Epithelial cell of proximal tubule (primary cell): ENCODE results near the gene TYW5. TPM values are rescaled to one million over a fixed set of nuclear protein-coding genes. Genes with fewer than 3 reads are reported as not detected.

Source experiments
- DNase-seq: peaks from one replicate; pipeline ENCODE4 v3.0.0-alpha.2; 2011; ENCODE audit warnings: low read depth
- H3K4me3 ChIP-seq: 2 replicates; pipeline ENCODE4 v1.5.1; 2011; ENCODE audit warnings: low read depth, mild to moderate bottlenecking, low read length
- CTCF ChIP-seq: conservative IDR thresholded peaks from 2 replicates; pipeline ENCODE4 v1.5.1; 2012; ENCODE audit warnings: low read depth, mild to moderate bottlenecking, low read length
- total RNA-seq: library from RNA; depleted of rRNA; stranded (reverse); fragments of >200 nt; gene quantifications from 2 replicates; pipeline ENCODE4 v1.2.3, GENCODE V29; 2015

The TYW5 gene
- total RNA-seq, 1 donor from 2014 or later, result 7.3 TPM

- TF ChIP-seq CTCF, result no peak
- DNase-seq, result no peak
These were observed 53.3 kb downstream of the TYW5 start for GRCh38 chr2:199901942-199902341.

GRCh38 chr2:199896617-199897016, 58.7 kb downstream of the TYW5 start:
- no peak for DNase-seq
- no peak for TF ChIP-seq CTCF
- H3K4me3 ChIP-seq, result no peak overlapping the region

More at GRCh38 chr2:199901942-199902341, 53.3 kb downstream of the TYW5 start:
- H3K4me3 ChIP-seq, result no peak overlapping the region

- no peak overlapping the region for H3K4me3 ChIP-seq
- no peak for TF ChIP-seq CTCF
- no peak for DNase-seq
These were observed 59.9 kb downstream of the TYW5 start for GRCh38 chr2:199895406-199895805.

- TF ChIP-seq CTCF, result no peak
- no peak overlapping the region for H3K4me3 ChIP-seq
- DNase-seq, result no peak
These were observed 71.6 kb downstream of the TYW5 start for GRCh38 chr2:199883474-199884212.

GRCh38 chr2:199882667-199883066, 72.6 kb downstream of the TYW5 start:
- TF ChIP-seq CTCF, result no peak
- no peak for DNase-seq
- no peak overlapping the region for H3K4me3 ChIP-seq

Other genes starting within 250 kb of the TYW5 start
- gene FTCDNL1, start 104.3 kb downstream of the TYW5 start, total RNA-seq, result 0.06 and 1.2 TPM in 2 replicates
- gene C2orf69, start 44.2 kb downstream of the TYW5 start, total RNA-seq, result 13.0 and 14.3 TPM in 2 replicates
- 25.4 and 37.5 TPM in 2 replicates for gene MAIP1, start 91 bp upstream of the TYW5 start, total RNA-seq